Vagina (tissue), 2 donors: Measurements from ENCODE around the gene ASB7. TPM values are rescaled to one million over a fixed set of nuclear protein-coding genes. Genes with fewer than 3 reads are reported as not detected.
A peak's percentile ranks its signal among the peaks of the same experiment; 100 is the strongest.

Source experiments
- DNase-seq, 2 donors: peaks; one replicate each; pipeline ENCODE4 v3.0.0-alpha.2; 2017; ENCODE audit errors: extremely low spot score in 2 of 2
- H3K27ac ChIP-seq: fragments of 200-600 bp; sonication (generic); one replicate; pipeline ENCODE4 v1.5.1; 2019
- H3K27me3 ChIP-seq: fragments of 200-600 bp; sonication (generic); one replicate; pipeline ENCODE4 v1.5.1; 2019
- H3K36me3 ChIP-seq, 2 donors: fragments of 200-600 bp; sonication (generic); one replicate each; pipeline ENCODE4 v1.5.1; 2017 to 2019
- H3K4me1 ChIP-seq: fragments of 200-600 bp; sonication (generic); one replicate; pipeline ENCODE4 v1.5.1; 2019
- H3K4me3 ChIP-seq, 2 donors: fragments of 200-600 bp; sonication (generic); 1 replicate in 1 of 2; 2 replicates in 1 of 2; pipeline ENCODE4 v1.5.1; 2016 to 2019
- H3K9me3 ChIP-seq: fragments of 200-600 bp; sonication (generic); one replicate; pipeline ENCODE4 v1.5.1; 2019
- POLR2A ChIP-seq, 2 donors: fragments of 450-650 bp; IDR thresholded peaks; one replicate each; pipeline ENCODE4 v1.6.1; 2017; ENCODE audit warnings: antibody characterized with exemption in 2 of 2, mild to moderate bottlenecking in 2 of 2, moderate library complexity in 2 of 2
- POLR2AphosphoS5 ChIP-seq, 2 donors: sonication (generic); formaldehyde crosslinking; IDR thresholded peaks; one replicate each; pipeline ENCODE4 v1.9.0; 2017; ENCODE audit warnings: antibody characterized with exemption in 2 of 2, mild to moderate bottlenecking in 2 of 2, low read depth in 1 of 2; ENCODE audit not compliant: insufficient read depth in 1 of 2
- intact Hi-C: fragments of 100-400 bp; cut with DNase I; formaldehyde crosslinking; loops from one replicate; pipeline ENCODE4 v1.15.1; 2023
- total RNA-seq: library from RNA; depleted of rRNA; stranded (reverse); fragments of >200 nt; gene quantifications from one replicate; pipeline ENCODE4 v1.2.3, GENCODE V29; 2016
- TF ChIP-seq, protein P1 (sequence below), 3 experiments: fragments of 450-650 bp in 2 of 3; fragments of 200-600 bp in 1 of 3; sonication (generic) in 1 of 3; IDR thresholded peaks; one replicate each; pipeline ENCODE4 v1.5.1; 2017 to 2019; ENCODE audit warnings: antibody characterized with exemption in 3 of 3, mild to moderate bottlenecking in 2 of 3, moderate library complexity in 2 of 3

ASB7 gene
- total RNA-seq, 1 donor from 2014 or later, result 17.9 TPM

DNA sequence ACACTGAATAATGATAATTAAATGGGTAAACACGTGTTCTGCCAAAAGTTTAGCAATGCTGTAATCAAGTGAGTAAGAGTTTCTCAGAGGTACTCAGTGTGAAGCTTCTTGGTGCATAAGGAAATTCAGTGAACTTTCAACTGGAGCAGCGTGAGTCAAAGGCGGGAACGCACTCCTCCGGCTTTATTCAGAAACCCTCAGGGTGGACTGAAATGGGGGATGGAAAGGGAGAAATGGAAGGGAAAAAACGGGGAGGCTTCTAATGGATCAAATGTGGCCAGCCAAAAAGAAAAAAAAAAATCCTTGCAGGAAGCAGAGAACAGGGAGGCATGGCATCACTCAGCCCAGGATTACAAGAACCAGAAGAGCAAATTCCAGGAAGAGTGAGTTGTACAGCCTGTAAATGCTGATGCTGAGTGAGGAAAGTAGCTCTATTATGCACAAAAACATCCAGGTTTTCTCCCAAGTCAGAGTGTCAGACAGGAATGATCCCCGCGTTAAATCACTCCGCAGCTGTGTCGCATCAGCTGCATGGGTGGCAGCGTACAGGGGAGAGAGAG is 85.3 kb downstream of the ASB7 start:
- Histone ChIP-seq H3K4me3 (no peak overlapping the region), H3K27me3 (no peaks in the 10 kb centered on the region), H3K4me1 (peaks cover 15% of the 10 kb centered on the region), H3K27ac (peak overlapping the region; percentile 68), H3K36me3 (no peaks in the 10 kb centered on the region), H3K9me3 (no peaks in the 10 kb centered on the region)
- intact Hi-C loops, result no loop called here
- DNase-seq, result peak in 1 of 2 donors; percentile 92
- TF ChIP-seq, protein P1, sequence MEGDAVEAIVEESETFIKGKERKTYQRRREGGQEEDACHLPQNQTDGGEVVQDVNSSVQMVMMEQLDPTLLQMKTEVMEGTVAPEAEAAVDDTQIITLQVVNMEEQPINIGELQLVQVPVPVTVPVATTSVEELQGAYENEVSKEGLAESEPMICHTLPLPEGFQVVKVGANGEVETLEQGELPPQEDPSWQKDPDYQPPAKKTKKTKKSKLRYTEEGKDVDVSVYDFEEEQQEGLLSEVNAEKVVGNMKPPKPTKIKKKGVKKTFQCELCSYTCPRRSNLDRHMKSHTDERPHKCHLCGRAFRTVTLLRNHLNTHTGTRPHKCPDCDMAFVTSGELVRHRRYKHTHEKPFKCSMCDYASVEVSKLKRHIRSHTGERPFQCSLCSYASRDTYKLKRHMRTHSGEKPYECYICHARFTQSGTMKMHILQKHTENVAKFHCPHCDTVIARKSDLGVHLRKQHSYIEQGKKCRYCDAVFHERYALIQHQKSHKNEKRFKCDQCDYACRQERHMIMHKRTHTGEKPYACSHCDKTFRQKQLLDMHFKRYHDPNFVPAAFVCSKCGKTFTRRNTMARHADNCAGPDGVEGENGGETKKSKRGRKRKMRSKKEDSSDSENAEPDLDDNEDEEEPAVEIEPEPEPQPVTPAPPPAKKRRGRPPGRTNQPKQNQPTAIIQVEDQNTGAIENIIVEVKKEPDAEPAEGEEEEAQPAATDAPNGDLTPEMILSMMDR (IDR thresholded peaks at IDR 0.05), result no peak
- TF ChIP-seq POLR2AphosphoS5 (IDR thresholded peaks at IDR 0.05; ENCODE audit: insufficient read depth in 1 of 2, low read depth in 1 of 2) (peak in 1 of 2 donors; percentile 55), POLR2A (IDR thresholded peaks at IDR 0.05) (no peak)

DNA sequence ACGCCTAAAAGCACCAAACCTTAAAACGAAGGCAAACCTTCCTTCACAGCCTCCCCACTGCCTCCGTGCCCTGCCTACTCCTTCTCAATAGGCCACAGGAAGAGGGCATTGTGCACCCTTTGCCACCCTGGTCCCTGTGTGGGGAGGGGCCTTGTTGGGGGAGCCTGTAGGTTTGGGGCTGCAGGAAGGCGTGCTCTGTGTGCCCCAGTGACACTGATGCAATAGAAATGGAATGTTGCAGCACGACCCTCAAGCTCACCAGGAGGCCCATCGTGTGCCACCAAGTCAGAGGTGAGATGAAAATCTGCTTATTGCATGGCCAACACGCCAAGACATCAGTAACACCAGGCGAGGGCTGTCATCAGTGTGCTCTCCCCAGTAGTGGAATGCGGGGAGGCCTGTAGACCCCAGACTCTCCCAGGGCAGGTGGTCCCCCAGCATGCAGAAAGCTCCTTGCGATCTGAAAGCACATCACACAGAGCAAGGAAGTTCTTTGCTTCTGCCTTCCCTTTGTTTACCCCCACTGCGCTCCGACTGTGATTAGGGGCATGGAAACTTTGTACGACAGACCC is 86.2 kb downstream of the ASB7 start:
- DNase-seq, result no peak

DNA sequence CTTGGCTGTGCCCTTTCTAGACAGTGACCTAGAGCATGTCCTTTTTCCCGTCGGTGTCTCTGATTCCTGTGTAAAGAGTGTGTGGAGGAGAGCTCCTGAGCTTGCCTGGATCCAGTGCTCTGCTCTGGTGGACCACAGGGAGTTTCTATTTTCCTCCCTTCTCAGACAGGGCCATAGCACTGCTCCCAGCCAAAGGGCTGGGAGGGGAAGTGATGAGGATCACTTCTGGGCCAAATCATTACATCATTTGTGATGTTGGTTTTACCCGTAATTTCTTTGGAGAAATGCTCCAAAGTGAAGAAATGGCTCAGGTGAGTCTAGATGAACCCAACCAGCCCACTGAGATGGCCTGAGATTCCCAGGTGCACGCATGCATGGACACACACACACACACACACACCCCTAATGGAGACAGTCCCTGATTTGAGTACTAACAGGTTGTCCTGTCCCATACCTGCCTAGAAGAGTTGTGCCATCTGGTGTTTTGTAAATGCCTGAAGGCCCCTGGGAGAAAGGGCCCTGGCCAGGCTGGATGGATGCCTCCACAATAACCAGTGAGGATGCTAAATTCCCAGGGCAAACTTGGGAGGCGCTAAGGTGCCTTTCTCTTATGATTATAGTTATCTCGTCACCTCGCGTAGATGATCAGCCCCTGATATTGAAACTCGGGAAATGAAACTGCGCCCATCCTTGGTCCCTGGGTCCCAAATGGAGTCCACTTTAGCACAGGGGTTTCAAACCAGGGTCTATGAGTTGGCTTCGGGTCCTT is 86.9 kb downstream of the ASB7 start:
- peak overlapping the region; percentile 68 for H3K27ac ChIP-seq
- no peak for TF ChIP-seq POLR2A (IDR thresholded peaks at IDR 0.05)
- TF ChIP-seq POLR2AphosphoS5 (IDR thresholded peaks at IDR 0.05; ENCODE audit: insufficient read depth in 1 of 2, low read depth in 1 of 2), result no peak
- TF ChIP-seq, protein P1 (IDR thresholded peaks at IDR 0.05), result no peak
- no peak for DNase-seq
- intact Hi-C loops, result no loop called here
- no peak overlapping the region for H3K4me3 ChIP-seq
- peaks cover 24% of the 10 kb centered on the region for H3K4me1 ChIP-seq
- H3K9me3 ChIP-seq, result no peaks in the 10 kb centered on the region
- no peaks in the 10 kb centered on the region for H3K36me3 ChIP-seq
- no peaks in the 10 kb centered on the region for H3K27me3 ChIP-seq

More for the DNA sequence above, 86.2 kb downstream of the ASB7 start:
- peaks cover 18% of the 10 kb centered on the region for H3K4me1 ChIP-seq
- H3K36me3 ChIP-seq, result no peaks in the 10 kb centered on the region
- no peaks in the 10 kb centered on the region for H3K9me3 ChIP-seq
- no peaks in the 10 kb centered on the region for H3K27me3 ChIP-seq
- peak overlapping the region; percentile 68 for H3K27ac ChIP-seq
- TF ChIP-seq POLR2AphosphoS5 (IDR thresholded peaks at IDR 0.05; ENCODE audit: insufficient read depth in 1 of 2, low read depth in 1 of 2) (no peak), POLR2A (IDR thresholded peaks at IDR 0.05) (no peak)
- TF ChIP-seq, protein P1 (IDR thresholded peaks at IDR 0.05), result no peak
- H3K4me3 ChIP-seq, result no peak overlapping the region
- intact Hi-C loops, result no loop called here

DNA sequence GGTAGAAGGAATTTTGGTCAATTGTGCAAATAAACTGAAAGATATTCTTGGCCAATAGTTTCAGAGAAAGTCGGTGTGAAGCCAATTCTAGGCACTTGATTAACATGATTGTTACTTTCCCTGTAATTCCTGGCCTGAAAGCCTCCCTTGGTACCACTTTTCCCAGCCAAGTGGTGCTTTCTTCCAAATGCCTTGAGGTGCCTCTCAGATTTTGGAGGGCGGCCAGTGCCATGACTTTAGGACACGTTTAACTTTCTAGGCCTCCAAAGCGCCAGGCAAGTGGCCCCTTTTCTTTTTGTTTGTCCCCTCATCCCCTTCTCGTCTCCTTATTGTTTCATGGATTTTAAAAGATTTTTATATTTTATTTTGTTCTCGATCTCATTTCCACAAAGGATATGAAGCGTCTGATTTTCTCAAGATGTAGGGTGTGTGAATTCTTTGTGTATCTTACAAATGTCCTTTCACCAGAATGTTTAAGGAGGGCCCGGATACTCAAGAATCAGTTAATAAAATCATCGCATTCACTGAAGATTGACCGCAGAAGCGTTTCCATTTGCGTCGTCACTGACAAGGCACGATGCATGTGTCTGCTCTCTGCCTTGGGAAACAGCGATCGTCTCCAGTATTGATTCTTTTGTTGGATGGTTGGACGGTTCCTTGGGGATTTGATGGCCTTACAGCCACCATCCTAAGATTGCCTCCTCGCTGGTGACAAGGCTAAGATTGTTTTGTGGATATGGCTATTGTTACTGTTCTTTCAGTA is 87.8 kb downstream of the ASB7 start:
- H3K36me3 ChIP-seq, result no peaks in the 10 kb centered on the region
- H3K27ac ChIP-seq, result no peak overlapping the region
- TF ChIP-seq, protein P1 (IDR thresholded peaks at IDR 0.05), result no peak
- TF ChIP-seq POLR2AphosphoS5 (IDR thresholded peaks at IDR 0.05; ENCODE audit: insufficient read depth in 1 of 2, low read depth in 1 of 2) (no peak), POLR2A (IDR thresholded peaks at IDR 0.05) (no peak)
- H3K9me3 ChIP-seq, result no peaks in the 10 kb centered on the region
- no peak for DNase-seq
- no peak overlapping the region for H3K4me3 ChIP-seq
- H3K4me1 ChIP-seq, result peaks cover 26% of the 10 kb centered on the region
- H3K27me3 ChIP-seq, result no peaks in the 10 kb centered on the region
- intact Hi-C loops, result no loop called here
